Measurements from ENCODE around the gene CHRNB4.

CHRNB4 gene

GRCh38 chr15:78624651-78625590 lies 16.1 kb downstream of the CHRNB4 start:
- H3K36me3 ChIP-seq (ENCODE audit: control insufficient read depth in 2 of 2, insufficient read depth in 1 of 2, low read length in 2 of 2), result no peaks in the 10 kb centered on the region
- CTCF ChIA-PET, result interaction anchor here (0.6 to 1.5 kb wide), 5 partner anchors 10 to 233 kb away, joined by 3 to 5 read pairs (median 4); no protein-coding TSS in a partner anchor
- no peaks in the 10 kb centered on the region for H3K9me3 ChIP-seq (ENCODE audit: control insufficient read depth, insufficient read depth, low read depth, low read length)
- no peaks in the 10 kb centered on the region for H3K4me1 ChIP-seq (ENCODE audit: control insufficient read depth, insufficient read depth, low read length)
- POLR2A ChIA-PET, result no interaction called here
- H3K27ac ChIP-seq (ENCODE audit: extremely low read depth, low read depth, low read length), result no peak overlapping the region
- no peak for TF ChIP-seq SP7 (tag by site-specific recombination; IDR thresholded peaks at IDR 0.05)
- no peak for TF ChIP-seq HOXC10 (CRISPR knock-in tag; IDR thresholded peaks at IDR 0.05)
- no peak for TF ChIP-seq ATF2 (tag by site-specific recombination; IDR thresholded peaks at IDR 0.05; ENCODE audit: low read depth)
- TF ChIP-seq KLF1 (tag by site-specific recombination; IDR thresholded peaks at IDR 0.05), result no peak
- TF ChIP-seq ZNF391 (tag by site-specific recombination; IDR thresholded peaks at IDR 0.05; ENCODE audit: borderline replicate concordance, low read depth), result no peak
- TF ChIP-seq YY2 (tag by site-specific recombination; IDR thresholded peaks at IDR 0.05), result no peak
- H3K4me3 ChIP-seq (ENCODE audit: low read depth, low read length), result no peak overlapping the region

DNA sequence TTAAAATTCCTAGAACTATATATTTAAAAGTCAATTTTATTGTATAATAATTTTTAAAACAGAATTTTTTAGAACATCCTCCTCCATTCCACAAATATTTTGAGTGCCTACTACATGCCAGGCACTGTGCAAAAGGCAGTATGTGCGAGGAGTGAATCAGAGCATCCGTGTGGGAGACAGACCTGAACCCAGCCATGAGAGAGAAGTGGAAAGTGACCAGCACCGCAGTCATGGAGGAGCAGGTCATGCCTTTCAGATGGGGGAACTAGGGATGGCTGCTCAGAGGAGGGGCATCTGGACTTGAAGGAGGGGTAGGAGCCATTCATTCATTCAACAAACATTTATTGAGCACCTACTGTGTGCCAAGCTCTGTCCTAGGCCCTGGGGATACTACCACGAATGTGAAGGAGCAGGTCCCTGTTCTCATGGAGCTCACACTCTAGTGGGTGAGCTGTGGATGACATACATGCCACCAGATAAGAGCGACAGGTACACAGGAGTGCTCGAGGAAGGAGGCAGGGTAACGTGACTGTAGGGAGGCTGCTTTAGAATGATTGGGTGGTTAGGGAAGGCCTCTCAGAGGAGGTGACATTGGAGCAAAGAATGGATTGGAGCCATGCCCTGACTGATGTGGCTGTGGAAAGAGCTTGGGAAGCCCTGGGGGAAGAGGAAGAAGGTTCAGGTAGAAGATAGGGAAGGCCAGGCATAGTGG lies 17.1 kb downstream of the CHRNB4 start:
- CTCF ChIA-PET, result interaction anchor here (0.7 to 1.5 kb wide), 3 partner anchors 11 to 127 kb away, joined by 3 to 4 read pairs (median 3); no protein-coding TSS in a partner anchor
- TF ChIP-seq SCRT1 (tag by site-specific recombination; IDR thresholded peaks at IDR 0.05; ENCODE audit: borderline replicate concordance) (peak; percentile 89), ZFP37 (tag by site-specific recombination; IDR thresholded peaks at IDR 0.05) (no peak), YY2 (tag by site-specific recombination; IDR thresholded peaks at IDR 0.05) (no peak), SCRT2 (tag by site-specific recombination; IDR thresholded peaks at IDR 0.05) (peak; percentile 85)
- Histone ChIP-seq H3K4me1 (ENCODE audit: control insufficient read depth, insufficient read depth, low read length) (no peaks in the 10 kb centered on the region), H3K36me3 (ENCODE audit: control insufficient read depth in 2 of 2, insufficient read depth in 1 of 2, low read length in 2 of 2) (no peaks in the 10 kb centered on the region), H3K27ac (ENCODE audit: extremely low read depth, low read depth, low read length) (no peak overlapping the region), H3K9me3 (ENCODE audit: control insufficient read depth, insufficient read depth, low read depth, low read length) (no peaks in the 10 kb centered on the region), H3K4me3 (ENCODE audit: low read depth, low read length) (no peak overlapping the region)
- POLR2A ChIA-PET, result no interaction called here

- no peaks in the 10 kb centered on the region for H3K36me3 ChIP-seq (ENCODE audit: control insufficient read depth in 2 of 2, insufficient read depth in 1 of 2, low read length in 2 of 2)
- ChIA-PET POLR2A (no interaction called here), CTCF (interaction anchor here (1.1 to 1.3 kb wide), 3 partner anchors 9 to 128 kb away, joined by 3 to 5 read pairs (median 4); no protein-coding TSS in a partner anchor)
- no peak overlapping the region for H3K4me3 ChIP-seq (ENCODE audit: low read depth, low read length)
- no peak overlapping the region for H3K27ac ChIP-seq (ENCODE audit: extremely low read depth, low read depth, low read length)
- TF ChIP-seq ZNF274 (IDR thresholded peaks at IDR 0.05; ENCODE audit: low read length) (no peak), ZNF274 (tag by site-specific recombination; IDR thresholded peaks at IDR 0.05; ENCODE audit: borderline replicate concordance) (no peak), ZNF701 (tag by site-specific recombination; IDR thresholded peaks at IDR 0.05) (no peak), GLIS2 (tag by site-specific recombination; IDR thresholded peaks at IDR 0.05) (no peak), ZNF16 (tag by site-specific recombination; IDR thresholded peaks at IDR 0.05; ENCODE audit: low read depth) (no peak), IKZF3 (tag by site-specific recombination; IDR thresholded peaks at IDR 0.05) (no peak), MZF1 (tag by site-specific recombination; IDR thresholded peaks at IDR 0.05; ENCODE audit: borderline replicate concordance) (no peak), ZNF24 (tag by site-specific recombination; IDR thresholded peaks at IDR 0.05) (no peak), ZFP69B (tag by site-specific recombination; IDR thresholded peaks at IDR 0.05) (no peak)
- TF ChIP-seq, protein P1, sequence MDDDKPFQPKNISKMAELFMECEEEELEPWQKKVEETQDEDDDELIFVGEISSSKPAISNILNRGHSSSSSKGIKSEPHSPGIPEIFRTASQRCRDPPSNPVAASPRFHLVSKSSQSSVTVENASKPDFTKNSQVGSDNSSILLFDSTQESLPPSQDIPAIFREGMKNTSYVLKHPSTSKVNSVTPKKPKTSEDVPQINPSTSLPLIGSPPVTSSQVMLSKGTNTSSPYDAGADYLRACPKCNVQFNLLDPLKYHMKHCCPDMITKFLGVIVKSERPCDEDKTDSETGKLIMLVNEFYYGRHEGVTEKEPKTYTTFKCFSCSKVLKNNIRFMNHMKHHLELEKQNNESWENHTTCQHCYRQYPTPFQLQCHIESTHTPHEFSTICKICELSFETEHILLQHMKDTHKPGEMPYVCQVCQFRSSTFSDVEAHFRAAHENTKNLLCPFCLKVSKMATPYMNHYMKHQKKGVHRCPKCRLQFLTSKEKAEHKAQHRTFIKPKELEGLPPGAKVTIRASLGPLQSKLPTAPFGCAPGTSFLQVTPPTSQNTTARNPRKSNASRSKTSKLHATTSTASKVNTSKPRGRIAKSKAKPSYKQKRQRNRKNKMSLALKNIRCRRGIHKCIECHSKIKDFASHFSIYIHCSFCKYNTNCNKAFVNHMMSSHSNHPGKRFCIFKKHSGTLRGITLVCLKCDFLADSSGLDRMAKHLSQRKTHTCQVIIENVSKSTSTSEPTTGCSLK (tag by site-specific recombination; IDR thresholded peaks at IDR 0.05), result no peak
- H3K4me1 ChIP-seq (ENCODE audit: control insufficient read depth, insufficient read depth, low read length), result no peaks in the 10 kb centered on the region
- no peaks in the 10 kb centered on the region for H3K9me3 ChIP-seq (ENCODE audit: control insufficient read depth, insufficient read depth, low read depth, low read length)
Observed at GRCh38 chr15:78621810-78622402, 19.1 kb downstream of the CHRNB4 start.

Measured in HEK293 (cell line).